ENCODE results near the gene FUBP3.

The FUBP3 gene

DNA sequence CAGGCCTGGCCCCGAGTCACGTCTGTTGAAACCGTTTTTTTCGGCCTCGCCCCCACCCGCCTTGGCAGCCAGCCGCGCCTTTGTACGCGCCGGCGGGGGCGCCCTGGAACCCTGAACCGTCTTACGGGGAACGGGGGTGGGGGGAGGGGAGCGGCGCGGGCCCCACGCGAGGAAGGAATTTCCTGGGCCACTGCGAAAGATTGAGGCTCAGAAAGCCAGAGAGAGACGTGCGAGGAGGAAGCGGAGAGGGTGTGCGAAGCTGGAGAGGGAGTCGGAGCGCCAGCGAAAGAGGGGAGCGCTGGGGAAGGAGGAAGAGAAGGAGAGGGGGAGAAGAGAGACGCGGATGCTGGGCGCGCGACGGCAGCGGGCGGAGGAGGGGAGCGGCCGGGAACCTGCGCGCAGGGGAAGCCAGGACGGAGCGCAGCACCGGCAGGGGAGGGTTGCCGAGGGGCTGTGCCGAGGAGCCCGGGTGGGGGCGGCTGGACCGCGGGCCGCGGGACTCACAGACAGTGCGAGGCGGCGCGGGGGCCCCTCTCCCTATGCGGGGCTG lies 80.4 kb downstream of the FUBP3 start:
- TF ChIP-seq, protein P1, sequence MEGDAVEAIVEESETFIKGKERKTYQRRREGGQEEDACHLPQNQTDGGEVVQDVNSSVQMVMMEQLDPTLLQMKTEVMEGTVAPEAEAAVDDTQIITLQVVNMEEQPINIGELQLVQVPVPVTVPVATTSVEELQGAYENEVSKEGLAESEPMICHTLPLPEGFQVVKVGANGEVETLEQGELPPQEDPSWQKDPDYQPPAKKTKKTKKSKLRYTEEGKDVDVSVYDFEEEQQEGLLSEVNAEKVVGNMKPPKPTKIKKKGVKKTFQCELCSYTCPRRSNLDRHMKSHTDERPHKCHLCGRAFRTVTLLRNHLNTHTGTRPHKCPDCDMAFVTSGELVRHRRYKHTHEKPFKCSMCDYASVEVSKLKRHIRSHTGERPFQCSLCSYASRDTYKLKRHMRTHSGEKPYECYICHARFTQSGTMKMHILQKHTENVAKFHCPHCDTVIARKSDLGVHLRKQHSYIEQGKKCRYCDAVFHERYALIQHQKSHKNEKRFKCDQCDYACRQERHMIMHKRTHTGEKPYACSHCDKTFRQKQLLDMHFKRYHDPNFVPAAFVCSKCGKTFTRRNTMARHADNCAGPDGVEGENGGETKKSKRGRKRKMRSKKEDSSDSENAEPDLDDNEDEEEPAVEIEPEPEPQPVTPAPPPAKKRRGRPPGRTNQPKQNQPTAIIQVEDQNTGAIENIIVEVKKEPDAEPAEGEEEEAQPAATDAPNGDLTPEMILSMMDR (IDR thresholded peaks at IDR 0.05; ENCODE audit: low read depth, low read length) = no peak
- Histone ChIP-seq H3K4me3 (ENCODE audit: low read depth, low read length) (no peak overlapping the region), H3K9me3 (no peaks in the 10 kb centered on the region), H3K36me3 (no peaks in the 10 kb centered on the region), H3K27me3 (peaks cover 74% of the 10 kb centered on the region), H3K4me1 (no peaks in the 10 kb centered on the region)
- DNase-seq = no peak

DNA sequence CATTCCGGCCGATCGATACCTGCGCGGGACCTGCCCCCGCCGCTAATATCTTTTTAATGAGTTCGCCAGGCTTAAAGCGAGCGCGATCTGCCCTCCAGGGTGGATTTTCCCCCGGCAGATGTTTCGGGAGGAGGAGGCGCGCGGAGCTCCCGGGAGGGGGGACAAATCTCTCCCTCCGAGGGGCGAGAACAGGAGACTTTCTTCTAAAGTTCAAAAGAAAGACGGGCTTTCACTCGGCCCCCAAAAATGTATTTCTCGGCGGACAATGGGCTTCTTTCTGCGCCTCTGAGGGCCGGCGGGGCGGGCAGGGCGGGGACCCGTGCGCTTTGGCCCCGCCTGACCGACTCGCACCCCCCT lies 80.9 kb downstream of the FUBP3 start:
- DNase-seq = no peak
- H3K27me3 ChIP-seq = peaks cover 78% of the 10 kb centered on the region
- H3K36me3 ChIP-seq = no peaks in the 10 kb centered on the region
- H3K4me1 ChIP-seq = no peaks in the 10 kb centered on the region
- H3K9me3 ChIP-seq = no peaks in the 10 kb centered on the region
- no peak overlapping the region for H3K4me3 ChIP-seq (ENCODE audit: low read depth, low read length)
- TF ChIP-seq, protein P1 (IDR thresholded peaks at IDR 0.05; ENCODE audit: low read depth, low read length) = no peak

DNA sequence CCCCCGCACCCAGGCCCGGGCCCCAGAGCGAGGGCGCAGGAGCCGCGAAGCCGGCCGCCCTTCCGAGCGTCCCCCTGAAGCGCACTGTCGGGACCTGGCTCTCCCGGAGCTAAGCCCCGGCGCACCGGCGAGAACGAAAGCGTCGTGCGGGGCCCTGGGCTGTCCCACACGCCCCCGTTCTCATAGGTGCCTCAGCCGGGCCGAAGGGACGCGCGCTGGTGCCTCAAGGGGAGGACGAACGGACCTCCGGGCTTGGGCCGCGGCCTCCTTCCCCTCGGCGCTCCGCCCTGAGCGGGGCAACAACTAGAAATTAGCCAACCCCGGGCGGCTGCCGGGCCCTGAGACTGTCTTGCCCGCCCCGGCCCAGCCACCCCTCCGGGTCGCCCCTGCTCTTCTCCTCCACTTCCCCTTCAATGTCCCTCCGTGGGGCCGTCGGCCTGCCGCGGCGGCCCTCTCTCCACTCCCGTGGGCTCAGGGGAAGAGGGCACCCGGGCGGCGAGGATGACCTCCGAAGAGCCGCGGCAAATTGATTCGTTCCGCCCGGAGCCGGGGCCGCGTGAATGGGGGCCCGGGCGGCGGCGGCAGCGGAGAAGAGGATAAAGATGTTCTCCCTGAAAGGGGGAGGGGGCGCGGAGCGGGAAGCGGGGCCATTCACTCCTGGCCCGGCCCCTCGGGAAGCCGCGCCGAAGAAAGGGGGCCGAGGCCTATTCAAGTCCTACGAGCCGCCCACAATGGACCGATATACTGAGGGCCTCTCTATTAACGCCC lies 81.5 kb downstream of the FUBP3 start:
- peaks cover 84% of the 10 kb centered on the region for H3K27me3 ChIP-seq
- H3K9me3 ChIP-seq = no peaks in the 10 kb centered on the region
- TF ChIP-seq, protein P1 (IDR thresholded peaks at IDR 0.05; ENCODE audit: low read depth, low read length) = no peak
- no peaks in the 10 kb centered on the region for H3K36me3 ChIP-seq
- no peak for DNase-seq
- 0 out of 2 replicates have a peak overlapping the region, but pooled peaks have one; percentile 8 for H3K4me3 ChIP-seq (ENCODE audit: low read depth, low read length)
- no peaks in the 10 kb centered on the region for H3K4me1 ChIP-seq

DNA sequence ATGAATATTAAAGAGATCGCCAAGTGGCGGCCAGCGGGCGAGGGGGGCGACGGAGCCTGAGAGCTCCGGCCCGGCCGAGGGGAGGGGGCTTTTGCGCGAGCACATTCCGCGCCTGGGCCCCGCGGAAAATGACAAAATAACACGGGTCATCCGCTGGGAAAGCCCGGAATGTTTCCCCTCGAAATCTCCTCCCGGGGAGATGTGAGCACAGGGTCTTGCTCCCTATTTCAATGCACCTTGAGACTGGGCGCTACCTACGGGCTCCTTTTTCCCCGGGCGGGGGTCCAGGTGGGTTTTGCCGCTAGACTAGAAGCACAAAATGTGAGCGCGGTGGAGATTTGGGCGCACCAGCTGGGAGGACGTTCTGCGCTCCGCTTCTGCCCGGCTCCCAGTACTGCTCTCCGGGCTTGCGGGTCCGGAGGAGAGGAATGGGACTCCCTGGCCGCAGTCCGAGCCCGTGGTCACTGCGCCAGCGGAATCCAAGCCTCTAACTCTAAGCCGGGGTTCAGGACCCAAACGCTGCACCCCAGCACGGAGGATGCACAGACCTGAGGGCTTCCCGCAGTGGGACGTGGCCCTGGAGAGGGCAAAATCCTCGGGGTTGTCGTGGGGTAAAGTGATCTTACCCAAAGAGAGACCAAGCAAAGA lies 82.2 kb downstream of the FUBP3 start:
- H3K4me1 ChIP-seq = no peaks in the 10 kb centered on the region
- H3K27me3 ChIP-seq = peaks cover 91% of the 10 kb centered on the region
- H3K36me3 ChIP-seq = no peaks in the 10 kb centered on the region
- no peak for DNase-seq
- no peak overlapping the region for H3K4me3 ChIP-seq (ENCODE audit: low read depth, low read length)
- TF ChIP-seq, protein P1 (IDR thresholded peaks at IDR 0.05; ENCODE audit: low read depth, low read length) = no peak
- no peaks in the 10 kb centered on the region for H3K9me3 ChIP-seq

DNA sequence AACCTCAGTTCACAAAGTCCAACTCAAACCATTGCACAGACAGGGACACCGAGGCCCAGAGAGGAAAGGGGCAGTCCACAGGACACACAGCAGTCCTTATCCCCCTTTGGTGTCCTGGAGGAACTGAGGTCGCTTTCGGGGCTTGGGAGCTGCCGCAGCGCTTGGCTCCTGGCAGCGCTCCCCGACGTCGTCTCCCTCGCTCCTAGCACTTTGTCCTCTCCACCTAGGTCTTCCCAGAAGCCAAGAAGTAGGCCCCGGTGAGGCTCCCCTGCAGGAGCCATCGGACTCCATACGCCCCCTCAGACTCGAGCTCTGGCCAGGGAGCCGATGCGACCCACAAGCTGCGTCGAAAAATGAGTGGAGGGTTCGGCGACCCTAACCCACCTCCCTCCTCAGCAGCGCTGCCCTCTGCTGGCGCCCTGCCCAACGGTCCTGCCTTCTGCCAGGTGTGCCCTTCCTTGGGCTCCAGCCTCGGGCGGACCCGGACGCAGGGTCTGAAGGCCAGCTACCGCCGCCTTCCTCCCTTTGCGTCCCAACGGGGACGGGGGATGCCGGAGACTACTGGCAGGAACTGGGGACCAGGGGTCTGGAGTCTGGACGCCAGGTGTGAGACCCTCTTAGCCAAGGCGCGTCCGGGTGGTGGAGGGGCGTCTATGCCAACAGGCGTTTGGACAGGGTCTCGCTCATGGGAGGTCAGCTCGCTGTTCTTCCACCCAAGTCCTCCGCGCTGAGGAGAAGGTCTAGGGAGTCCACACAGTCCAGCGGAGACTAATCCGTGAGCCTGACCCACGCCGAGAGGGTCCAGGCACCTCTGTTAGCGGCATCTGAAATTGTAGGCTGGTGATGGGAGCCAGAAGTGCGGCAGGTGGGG lies 83.0 kb downstream of the FUBP3 start:
- Histone ChIP-seq H3K4me1 (no peaks in the 10 kb centered on the region), H3K9me3 (no peaks in the 10 kb centered on the region), H3K27me3 (peaks cover 96% of the 10 kb centered on the region), H3K36me3 (no peaks in the 10 kb centered on the region), H3K4me3 (ENCODE audit: low read depth, low read length) (no peak overlapping the region)
- DNase-seq = no peak
- TF ChIP-seq, protein P1 (IDR thresholded peaks at IDR 0.05; ENCODE audit: low read depth, low read length) = no peak

All from BE2C (cell line).